BJ (cell line): ENCODE results near the gene SMC5. TPM values are rescaled to one million over a fixed set of nuclear protein-coding genes. Genes with fewer than 3 reads are reported as not detected.
"Not testable (repeated sequence)": the region's sequence is repeated elsewhere in the genome, so short reads cannot be mapped to it uniquely, and the experiment has no call there.

Experiments
- CTCF ChIA-PET: fragments of 350-600 bp; formaldehyde crosslinking; extraction: SDS; loops from one replicate; lab custom pipeline; 2021; ENCODE audit warnings: antibody characterized with exemption, inconsistent platforms; lab: Yijun Ruan, JAX
- POLR2A ChIA-PET: fragments of 300-600 bp; sonication (Branson Sonifier 250); formaldehyde crosslinking; extraction: SDS; loops from one replicate; lab custom pipeline; 2021; ENCODE audit warnings: antibody characterized with exemption; lab: Charles Lee
- DNase-seq: peaks from one replicate; pipeline ENCODE4 v3.0.0-alpha.2; 2011; ENCODE audit warnings: low read depth
- H3K27me3 ChIP-seq: 2 replicates; pipeline ENCODE4 v1.6.0; 2011; ENCODE audit warnings: low read length; ENCODE audit not compliant: control insufficient read depth, insufficient read depth
- H3K36me3 ChIP-seq: 2 replicates; pipeline ENCODE4 v1.5.1; 2011; ENCODE audit warnings: low read length; ENCODE audit not compliant: control insufficient read depth, insufficient read depth
- H3K4me3 ChIP-seq: 2 replicates; pipeline ENCODE4 v1.5.1; 2011; ENCODE audit warnings: low read depth, mild to moderate bottlenecking, control low read depth, low read length
- CTCF ChIP-seq: IDR thresholded peaks from 2 replicates; pipeline ENCODE4 v1.5.1; 2011; ENCODE audit warnings: low read depth, mild to moderate bottlenecking, control low read depth, inconsistent platforms, low read length, moderate library complexity; ENCODE audit not compliant: insufficient read depth
- polyA plus RNA-seq: library from polyadenylated mRNA; depleted of rRNA; stranded (reverse); fragments of >200 nt; gene quantifications from 2 replicates; pipeline ENCODE4 v1.2.3, GENCODE V29; 2011

The SMC5 gene
- polyA plus RNA-seq, 1 experiment, result 7.9 TPM

GRCh38 chr9:70318002-70318401 lies 59.2 kb downstream of the SMC5 start:
- no peak for TF ChIP-seq CTCF

GRCh38 chr9:70322096-70322495 lies 63.3 kb downstream of the SMC5 start:
- ChIA-PET CTCF (interaction anchor here (1.2 kb wide), 1 partner anchor 9 kb away, joined by 3 read pairs; no protein-coding TSS in a partner anchor), POLR2A (no interaction called here)
- no peak for DNase-seq
- TF ChIP-seq CTCF, result no peak
- Histone ChIP-seq H3K36me3 (peaks cover 7% of the 10 kb centered on the region), H3K27me3 (no peaks in the 10 kb centered on the region), H3K4me3 (no peak overlapping the region)

More at GRCh38 chr9:70318002-70318401, 59.2 kb downstream of the SMC5 start:
- H3K36me3 ChIP-seq, result peaks cover 7% of the 10 kb centered on the region
- H3K4me3 ChIP-seq, result no peak overlapping the region
- no peak for DNase-seq
- no peaks in the 10 kb centered on the region for H3K27me3 ChIP-seq
- POLR2A ChIA-PET, result no interaction called here
- CTCF ChIA-PET, result no interaction called here

GRCh38 chr9:70324963-70325362 lies 66.2 kb downstream of the SMC5 start:
- Histone ChIP-seq H3K4me3 (no peak overlapping the region), H3K27me3 (no peaks in the 10 kb centered on the region), H3K36me3 (peaks cover 11% of the 10 kb centered on the region)
- CTCF ChIA-PET, result interaction anchor here (0.6 to 1.2 kb wide), 2 partner anchors 251 to 277 kb away, joined by 3 to 4 read pairs; no protein-coding TSS in a partner anchor
- no peak for TF ChIP-seq CTCF
- peak; percentile 41 for DNase-seq
- POLR2A ChIA-PET, result no interaction called here

GRCh38 chr9:70328625-70329024 lies 69.8 kb downstream of the SMC5 start:
- H3K36me3 ChIP-seq, H3K27me3 ChIP-seq, DNase-seq, POLR2A ChIA-PET, H3K4me3 ChIP-seq: not testable (repeated sequence)
- CTCF ChIA-PET, result interaction anchor here (1.0 kb wide), 1 partner anchor 9 kb away, joined by 3 read pairs; no protein-coding TSS in a partner anchor

- ChIA-PET POLR2A (interaction anchor here (0.6 kb wide), 1 partner anchor 262 kb away, joined by 3 read pairs; no protein-coding TSS in a partner anchor), CTCF (interaction anchor here (0.6 to 3.9 kb wide), 11 partner anchors 10 to 274 kb away, joined by 3 to 56 read pairs (median 4); no protein-coding TSS in a partner anchor)
- Histone ChIP-seq H3K4me3 (no peak overlapping the region), H3K36me3 (peaks cover 1% of the 10 kb centered on the region; the same call in 1 of the 2 replicates), H3K27me3 (no peaks in the 10 kb centered on the region)
- peak; percentile 41; the same call in 1 of the 2 replicates for TF ChIP-seq CTCF
- DNase-seq, result peak; percentile 8
Observed at GRCh38 chr9:70340572-70340971, 81.8 kb downstream of the SMC5 start.
